Measurements from ENCODE around the gene PRSS35. TPM values are rescaled to one million over a fixed set of nuclear protein-coding genes. Genes with fewer than 3 reads are reported as not detected.

PRSS35 gene
- total RNA-seq, 1 donor from 2014 or later: 0.06 TPM

GRCh38 chr6:83488861-83489260 is 23.5 kb upstream of the PRSS35 start:
- DNase-seq (ENCODE audit: low read depth): no peak
- no peak overlapping the region for H3K4me3 ChIP-seq (ENCODE audit: low read depth, low read length)
- TF ChIP-seq, protein P1, sequence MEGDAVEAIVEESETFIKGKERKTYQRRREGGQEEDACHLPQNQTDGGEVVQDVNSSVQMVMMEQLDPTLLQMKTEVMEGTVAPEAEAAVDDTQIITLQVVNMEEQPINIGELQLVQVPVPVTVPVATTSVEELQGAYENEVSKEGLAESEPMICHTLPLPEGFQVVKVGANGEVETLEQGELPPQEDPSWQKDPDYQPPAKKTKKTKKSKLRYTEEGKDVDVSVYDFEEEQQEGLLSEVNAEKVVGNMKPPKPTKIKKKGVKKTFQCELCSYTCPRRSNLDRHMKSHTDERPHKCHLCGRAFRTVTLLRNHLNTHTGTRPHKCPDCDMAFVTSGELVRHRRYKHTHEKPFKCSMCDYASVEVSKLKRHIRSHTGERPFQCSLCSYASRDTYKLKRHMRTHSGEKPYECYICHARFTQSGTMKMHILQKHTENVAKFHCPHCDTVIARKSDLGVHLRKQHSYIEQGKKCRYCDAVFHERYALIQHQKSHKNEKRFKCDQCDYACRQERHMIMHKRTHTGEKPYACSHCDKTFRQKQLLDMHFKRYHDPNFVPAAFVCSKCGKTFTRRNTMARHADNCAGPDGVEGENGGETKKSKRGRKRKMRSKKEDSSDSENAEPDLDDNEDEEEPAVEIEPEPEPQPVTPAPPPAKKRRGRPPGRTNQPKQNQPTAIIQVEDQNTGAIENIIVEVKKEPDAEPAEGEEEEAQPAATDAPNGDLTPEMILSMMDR (conservative IDR thresholded peaks at IDR 0.05; ENCODE audit: low read depth, low read length): no peak

DNA sequence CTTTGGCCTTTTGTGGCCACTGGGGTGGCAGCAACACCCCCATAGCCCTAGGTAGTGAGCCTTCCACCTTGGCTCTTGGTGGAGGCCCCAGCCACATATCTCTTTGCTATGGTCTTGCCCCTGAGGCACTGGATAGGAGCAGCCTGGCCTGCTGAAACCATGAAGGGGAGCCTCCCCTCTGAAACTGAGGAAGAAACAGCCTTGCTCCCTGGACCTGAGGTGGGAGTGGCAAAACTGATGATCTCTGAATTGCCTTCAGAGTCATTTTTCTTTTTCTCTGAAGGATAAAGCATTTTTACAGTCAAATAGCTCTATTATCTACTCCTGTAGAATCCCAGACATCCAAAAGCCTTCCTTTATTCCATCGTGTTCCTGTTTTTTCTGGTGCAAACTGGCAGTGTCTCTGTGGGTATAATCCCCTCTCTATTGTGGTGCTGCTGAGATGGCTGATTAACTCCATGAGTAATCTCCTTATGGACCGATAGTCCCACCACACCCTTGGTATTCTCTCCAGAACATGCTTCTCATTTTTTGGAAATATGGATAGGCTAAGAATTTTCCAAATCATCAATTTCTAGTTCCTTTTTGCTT is 22.0 kb upstream of the PRSS35 start:
- TF ChIP-seq, protein P1 (conservative IDR thresholded peaks at IDR 0.05; ENCODE audit: low read depth, low read length): no peak
- H3K4me3 ChIP-seq (ENCODE audit: low read depth, low read length): no peak overlapping the region

DNA sequence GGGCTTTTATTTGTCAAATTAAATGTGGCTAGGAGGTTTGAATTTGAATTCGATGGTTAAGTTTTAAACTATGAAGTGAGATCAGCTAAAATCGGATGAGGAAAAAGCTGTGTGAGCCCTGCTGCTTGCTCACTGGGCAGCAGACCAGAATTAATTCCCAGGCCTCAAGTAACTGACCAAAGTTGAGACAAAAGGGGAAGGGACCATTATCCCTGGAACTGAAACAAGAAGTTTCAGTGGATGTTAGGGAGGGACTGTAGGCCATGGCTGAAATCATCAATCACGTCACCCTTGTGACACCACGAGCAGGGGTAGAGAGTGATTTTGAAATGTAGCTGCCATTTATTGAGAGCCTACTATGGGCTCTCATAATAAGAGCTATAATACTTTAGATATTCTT is 7.0 kb upstream of the PRSS35 start:
- DNase-seq (ENCODE audit: low read depth): no peak
- TF ChIP-seq, protein P1 (conservative IDR thresholded peaks at IDR 0.05; ENCODE audit: low read depth, low read length): no peak
- H3K4me3 ChIP-seq (ENCODE audit: low read depth, low read length): no peak overlapping the region

More for the DNA sequence above, 22.0 kb upstream of the PRSS35 start:
- DNase-seq (ENCODE audit: low read depth): no peak

GRCh38 chr6:83509441-83509840 is 2.9 kb upstream of the PRSS35 start:
- TF ChIP-seq, protein P1 (conservative IDR thresholded peaks at IDR 0.05; ENCODE audit: low read depth, low read length): no peak
- no peak overlapping the region for H3K4me3 ChIP-seq (ENCODE audit: low read depth, low read length)
- DNase-seq (ENCODE audit: low read depth): no peak

DNA sequence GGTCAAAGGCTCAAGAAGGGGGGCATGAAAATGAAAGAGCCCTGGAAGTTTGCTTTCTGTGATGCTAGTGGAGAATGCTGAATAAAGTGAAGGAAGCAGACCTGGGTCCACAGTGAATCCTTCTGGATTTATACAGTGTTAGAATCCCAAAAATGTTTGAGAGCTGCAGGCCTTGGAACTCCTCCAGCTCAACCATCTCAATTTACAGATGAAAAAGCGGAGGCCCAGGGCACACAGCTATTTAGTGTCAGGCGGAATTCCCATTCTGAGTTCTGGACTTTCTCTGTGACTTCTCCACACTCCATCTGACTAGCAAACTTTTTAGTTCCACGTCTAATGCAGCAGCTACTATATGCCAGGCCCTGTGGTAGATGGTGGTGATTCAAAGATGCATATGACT is 1.5 kb upstream of the PRSS35 start:
- H3K4me3 ChIP-seq (ENCODE audit: low read depth, low read length): no peak overlapping the region
- DNase-seq (ENCODE audit: low read depth): no peak
- TF ChIP-seq, protein P1 (conservative IDR thresholded peaks at IDR 0.05; ENCODE audit: low read depth, low read length): no peak

DNA sequence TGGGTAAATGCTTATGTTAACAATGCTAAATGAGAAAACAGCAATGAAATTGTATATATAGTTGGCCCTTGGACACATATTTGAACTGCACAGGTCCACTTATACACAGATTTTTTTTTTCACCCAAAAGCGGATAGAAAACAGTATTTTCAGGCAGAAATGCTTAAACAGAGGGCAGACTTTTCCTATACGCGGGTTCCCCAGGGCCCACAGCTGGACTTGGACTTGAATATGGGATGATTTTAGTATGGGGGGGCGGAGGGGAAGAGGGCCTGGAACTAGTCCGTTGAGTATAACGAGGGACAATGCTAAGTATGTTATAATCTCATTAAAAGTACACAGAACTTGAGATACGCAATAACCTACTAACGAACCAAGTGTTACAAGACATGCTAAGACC is 1.1 kb upstream of the PRSS35 start:
- TF ChIP-seq, protein P1 (conservative IDR thresholded peaks at IDR 0.05; ENCODE audit: low read depth, low read length): no peak
- no peak for DNase-seq (ENCODE audit: low read depth)
- H3K4me3 ChIP-seq (ENCODE audit: low read depth, low read length): no peak overlapping the region

DNA sequence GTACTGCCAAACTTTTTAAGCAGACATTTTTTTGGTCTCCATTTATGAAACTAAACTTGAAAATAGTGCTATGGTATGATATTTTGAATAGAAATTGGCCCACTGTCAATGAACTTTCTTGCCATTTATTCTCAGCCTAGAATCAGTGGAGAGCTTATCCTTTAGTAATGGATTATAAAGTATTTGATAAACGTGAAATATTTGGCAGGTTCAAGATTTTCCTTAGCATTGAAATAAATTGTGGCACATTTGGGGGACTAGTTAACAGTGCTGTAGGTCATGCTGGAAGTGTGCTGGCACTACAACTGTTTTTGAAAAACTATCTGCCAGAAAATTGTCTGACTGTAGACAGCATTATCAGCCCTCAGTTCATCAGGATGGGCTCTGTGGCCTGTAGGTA is 2.1 kb downstream of the PRSS35 start:
- TF ChIP-seq, protein P1 (conservative IDR thresholded peaks at IDR 0.05; ENCODE audit: low read depth, low read length): no peak
- DNase-seq (ENCODE audit: low read depth): no peak
- H3K4me3 ChIP-seq (ENCODE audit: low read depth, low read length): no peak overlapping the region
